HPDE6-E6E7 (cell line): ENCODE results near the gene FBXL7.

Experiments used
- DNase-seq: peaks from one replicate; pipeline ENCODE4 v3.0.0; 2011; ENCODE audit warnings: missing footprints; ENCODE audit errors: extremely low spot score

The FBXL7 gene

GRCh38 chr5:15499528-15500324 lies at the start of gene FBXL7:
TSS of gene FBXL7 (plus strand) at chr5:15500180.
- peak; percentile 2 for DNase-seq

- DNase-seq = no peak
Observed at GRCh38 chr5:15450473-15450872, 49.5 kb upstream of the FBXL7 start.

- no peak for DNase-seq
Observed at GRCh38 chr5:15450949-15451348, 49.0 kb upstream of the FBXL7 start.

GRCh38 chr5:15452030-15452429 lies 48.0 kb upstream of the FBXL7 start:
- DNase-seq = no peak

- no peak for DNase-seq
Observed at GRCh38 chr5:15452781-15453180, 47.2 kb upstream of the FBXL7 start.

- DNase-seq = no peak
Observed at GRCh38 chr5:15459200-15459599, 40.8 kb upstream of the FBXL7 start.

GRCh38 chr5:15463231-15463980 lies 36.6 kb upstream of the FBXL7 start:
- no peak for DNase-seq

- no peak for DNase-seq
Observed at GRCh38 chr5:15472116-15472515, 27.9 kb upstream of the FBXL7 start.

- DNase-seq = no peak
Observed at GRCh38 chr5:15474143-15474719, 25.7 kb upstream of the FBXL7 start.

- no peak for DNase-seq
Observed at GRCh38 chr5:15475367-15475766, 24.6 kb upstream of the FBXL7 start.

- no peak for DNase-seq
Observed at GRCh38 chr5:15476977-15477376, 23.0 kb upstream of the FBXL7 start.

GRCh38 chr5:15480436-15480835 lies 19.5 kb upstream of the FBXL7 start:
- no peak for DNase-seq

- DNase-seq = no peak
Observed at GRCh38 chr5:15483351-15484097, 16.5 kb upstream of the FBXL7 start.

- no peak for DNase-seq
Observed at GRCh38 chr5:15487228-15487627, 12.8 kb upstream of the FBXL7 start.

GRCh38 chr5:15489571-15490235 lies 10.3 kb upstream of the FBXL7 start:
- no peak for DNase-seq

- no peak for DNase-seq
Observed at GRCh38 chr5:15492545-15492944, 7.4 kb upstream of the FBXL7 start.

- DNase-seq = no peak
Observed at GRCh38 chr5:15493501-15493900, 6.5 kb upstream of the FBXL7 start.

- no peak for DNase-seq
Observed at GRCh38 chr5:15495026-15495425, 5.0 kb upstream of the FBXL7 start.

GRCh38 chr5:15496886-15497285 lies 3.1 kb upstream of the FBXL7 start:
- DNase-seq = no peak

- DNase-seq = no peak
Observed at GRCh38 chr5:15500325-15501001, 483 bp downstream of the FBXL7 start.
